ENCODE data around the gene ATP2B3. TPM values are rescaled to one million over a fixed set of nuclear protein-coding genes. Genes with fewer than 3 reads are reported as not detected.
A peak's percentile ranks its signal among the peaks of the same experiment; 100 is the strongest.

The ATP2B3 gene
- total and polyA plus RNA-seq, 2 experiments from 2014 or later = 0.17 TPM; not detected in 1

DNA sequence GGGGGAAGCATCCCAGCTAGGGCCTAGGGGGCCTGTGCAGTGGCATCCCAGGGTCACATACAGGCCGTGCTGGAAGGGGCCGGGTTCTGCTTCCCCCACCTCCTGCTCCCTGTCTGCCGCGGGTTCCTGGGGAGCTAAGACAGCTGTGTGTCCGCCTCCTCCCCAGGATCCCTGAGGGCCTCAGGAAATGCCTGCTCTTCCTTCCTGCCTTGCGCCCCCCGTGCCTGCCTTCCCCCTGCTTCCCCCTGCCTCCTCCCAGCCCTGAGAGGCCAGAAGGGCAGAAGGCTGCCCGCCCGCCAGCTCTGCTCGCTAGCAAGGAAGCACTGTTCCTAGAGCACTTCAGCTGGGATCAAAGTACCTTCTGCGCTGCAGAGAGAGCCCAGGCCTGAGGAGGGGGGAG lies 25.5 kb upstream of the ATP2B3 start (continued):
- TF ChIP-seq, protein P1, sequence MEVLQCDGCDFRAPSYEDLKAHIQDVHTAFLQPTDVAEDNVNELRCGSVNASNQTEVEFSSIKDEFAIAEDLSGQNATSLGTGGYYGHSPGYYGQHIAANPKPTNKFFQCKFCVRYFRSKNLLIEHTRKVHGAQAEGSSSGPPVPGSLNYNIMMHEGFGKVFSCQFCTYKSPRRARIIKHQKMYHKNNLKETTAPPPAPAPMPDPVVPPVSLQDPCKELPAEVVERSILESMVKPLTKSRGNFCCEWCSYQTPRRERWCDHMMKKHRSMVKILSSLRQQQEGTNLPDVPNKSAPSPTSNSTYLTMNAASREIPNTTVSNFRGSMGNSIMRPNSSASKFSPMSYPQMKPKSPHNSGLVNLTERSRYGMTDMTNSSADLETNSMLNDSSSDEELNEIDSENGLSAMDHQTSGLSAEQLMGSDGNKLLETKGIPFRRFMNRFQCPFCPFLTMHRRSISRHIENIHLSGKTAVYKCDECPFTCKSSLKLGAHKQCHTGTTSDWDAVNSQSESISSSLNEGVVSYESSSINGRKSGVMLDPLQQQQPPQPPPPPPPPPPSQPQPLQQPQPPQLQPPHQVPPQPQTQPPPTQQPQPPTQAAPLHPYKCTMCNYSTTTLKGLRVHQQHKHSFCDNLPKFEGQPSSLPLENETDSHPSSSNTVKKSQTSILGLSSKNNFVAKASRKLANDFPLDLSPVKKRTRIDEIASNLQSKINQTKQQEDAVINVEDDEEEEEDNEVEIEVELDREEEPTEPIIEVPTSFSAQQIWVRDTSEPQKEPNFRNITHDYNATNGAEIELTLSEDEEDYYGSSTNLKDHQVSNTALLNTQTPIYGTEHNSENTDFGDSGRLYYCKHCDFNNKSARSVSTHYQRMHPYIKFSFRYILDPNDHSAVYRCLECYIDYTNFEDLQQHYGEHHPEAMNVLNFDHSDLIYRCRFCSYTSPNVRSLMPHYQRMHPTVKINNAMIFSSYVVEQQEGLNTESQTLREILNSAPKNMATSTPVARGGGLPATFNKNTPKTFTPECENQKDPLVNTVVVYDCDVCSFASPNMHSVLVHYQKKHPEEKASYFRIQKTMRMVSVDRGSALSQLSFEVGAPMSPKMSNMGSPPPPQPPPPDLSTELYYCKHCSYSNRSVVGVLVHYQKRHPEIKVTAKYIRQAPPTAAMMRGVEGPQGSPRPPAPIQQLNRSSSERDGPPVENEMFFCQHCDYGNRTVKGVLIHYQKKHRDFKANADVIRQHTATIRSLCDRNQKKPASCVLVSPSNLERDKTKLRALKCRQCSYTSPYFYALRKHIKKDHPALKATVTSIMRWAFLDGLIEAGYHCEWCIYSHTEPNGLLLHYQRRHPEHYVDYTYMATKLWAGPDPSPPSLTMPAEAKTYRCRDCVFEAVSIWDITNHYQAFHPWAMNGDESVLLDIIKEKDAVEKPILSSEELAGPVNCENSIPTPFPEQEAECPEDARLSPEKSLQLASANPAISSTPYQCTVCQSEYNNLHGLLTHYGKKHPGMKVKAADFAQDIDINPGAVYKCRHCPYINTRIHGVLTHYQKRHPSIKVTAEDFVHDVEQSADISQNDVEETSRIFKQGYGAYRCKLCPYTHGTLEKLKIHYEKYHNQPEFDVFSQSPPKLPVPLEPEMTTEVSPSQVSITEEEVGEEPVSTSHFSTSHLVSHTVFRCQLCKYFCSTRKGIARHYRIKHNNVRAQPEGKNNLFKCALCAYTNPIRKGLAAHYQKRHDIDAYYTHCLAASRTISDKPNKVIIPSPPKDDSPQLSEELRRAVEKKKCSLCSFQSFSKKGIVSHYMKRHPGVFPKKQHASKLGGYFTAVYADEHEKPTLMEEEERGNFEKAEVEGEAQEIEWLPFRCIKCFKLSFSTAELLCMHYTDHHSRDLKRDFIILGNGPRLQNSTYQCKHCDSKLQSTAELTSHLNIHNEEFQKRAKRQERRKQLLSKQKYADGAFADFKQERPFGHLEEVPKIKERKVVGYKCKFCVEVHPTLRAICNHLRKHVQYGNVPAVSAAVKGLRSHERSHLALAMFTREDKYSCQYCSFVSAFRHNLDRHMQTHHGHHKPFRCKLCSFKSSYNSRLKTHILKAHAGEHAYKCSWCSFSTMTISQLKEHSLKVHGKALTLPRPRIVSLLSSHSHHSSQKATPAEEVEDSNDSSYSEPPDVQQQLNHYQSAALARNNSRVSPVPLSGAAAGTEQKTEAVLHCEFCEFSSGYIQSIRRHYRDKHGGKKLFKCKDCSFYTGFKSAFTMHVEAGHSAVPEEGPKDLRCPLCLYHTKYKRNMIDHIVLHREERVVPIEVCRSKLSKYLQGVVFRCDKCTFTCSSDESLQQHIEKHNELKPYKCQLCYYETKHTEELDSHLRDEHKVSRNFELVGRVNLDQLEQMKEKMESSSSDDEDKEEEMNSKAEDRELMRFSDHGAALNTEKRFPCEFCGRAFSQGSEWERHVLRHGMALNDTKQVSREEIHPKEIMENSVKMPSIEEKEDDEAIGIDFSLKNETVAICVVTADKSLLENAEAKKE (CRISPR knock-in tag; IDR thresholded peaks at IDR 0.05) = no peak
- TF ChIP-seq STAT1 (IDR thresholded peaks at IDR 0.05; ENCODE audit: unreplicated experiment) (no peak), NANOG (IDR thresholded peaks at IDR 0.05; ENCODE audit: borderline replicate concordance) (no peak), ZNF331 (CRISPR knock-in tag; IDR thresholded peaks at IDR 0.05; ENCODE audit: low read depth) (no peak)

DNA sequence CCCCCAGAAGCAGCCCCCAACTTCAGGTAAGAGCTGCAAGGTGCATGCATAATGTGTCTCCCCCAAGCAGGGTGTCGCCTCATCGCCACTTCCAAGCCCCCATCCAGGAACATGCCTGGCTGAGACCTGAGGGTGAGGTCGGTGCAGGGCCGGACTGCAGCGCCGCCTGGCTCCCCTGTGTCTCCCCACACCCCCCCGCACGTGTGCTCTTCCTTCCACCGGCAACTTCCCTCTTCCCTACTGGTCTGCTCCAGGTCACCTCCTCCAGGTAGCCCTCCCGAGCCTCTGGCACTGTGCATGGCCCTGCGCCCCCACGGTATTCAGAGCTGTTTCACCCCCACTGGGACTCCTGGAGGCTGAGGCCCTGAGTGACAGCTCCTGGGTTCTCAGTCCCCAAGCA lies 24.9 kb upstream of the ATP2B3 start:
- Histone ChIP-seq H3K9me2 (ENCODE audit: insufficient read depth) (no peaks in the 10 kb centered on the region), H3F3A (replicated peaks; ENCODE audit: low read depth) (no peaks in the 10 kb centered on the region), H3K36me3 (ENCODE audit: insufficient read depth) (no peaks in the 10 kb centered on the region), H3K79me2 (replicated peaks; ENCODE audit: insufficient read depth) (no peaks in the 10 kb centered on the region), H2AFZ (no peak overlapping the region), H3K27ac (ENCODE audit: low read depth) (no peak overlapping the region), H3K4me2 (no peak overlapping the region), H3K27me3 (ENCODE audit: insufficient read depth) (no peaks in the 10 kb centered on the region), H4K20me1 (replicated peaks; ENCODE audit: insufficient read depth) (no peaks in the 10 kb centered on the region), H3K4me3 (no peak overlapping the region), H3K4me1 (ENCODE audit: insufficient read depth) (no peaks in the 10 kb centered on the region)
- ATAC-seq (no peak), DNase-seq (ENCODE audit: low spot score) (no peak)
- Mint-ChIP-seq H3K4me3 (no peak overlapping the region), H3K36me3 (ENCODE audit: low read depth) (no peaks in the 10 kb centered on the region), H3K27ac (no peak overlapping the region), H3K27me3 (ENCODE audit: insufficient read depth, low read depth, poor library complexity) (peaks cover 4% of the 10 kb centered on the region), H3K9me3 (no peaks in the 10 kb centered on the region), H3K4me1 (peaks cover 5% of the 10 kb centered on the region)
- TF ChIP-seq JUNB (IDR thresholded peaks at IDR 0.05; ENCODE audit: unreplicated experiment) = no peak
- TF ChIP-seq, protein P2, sequence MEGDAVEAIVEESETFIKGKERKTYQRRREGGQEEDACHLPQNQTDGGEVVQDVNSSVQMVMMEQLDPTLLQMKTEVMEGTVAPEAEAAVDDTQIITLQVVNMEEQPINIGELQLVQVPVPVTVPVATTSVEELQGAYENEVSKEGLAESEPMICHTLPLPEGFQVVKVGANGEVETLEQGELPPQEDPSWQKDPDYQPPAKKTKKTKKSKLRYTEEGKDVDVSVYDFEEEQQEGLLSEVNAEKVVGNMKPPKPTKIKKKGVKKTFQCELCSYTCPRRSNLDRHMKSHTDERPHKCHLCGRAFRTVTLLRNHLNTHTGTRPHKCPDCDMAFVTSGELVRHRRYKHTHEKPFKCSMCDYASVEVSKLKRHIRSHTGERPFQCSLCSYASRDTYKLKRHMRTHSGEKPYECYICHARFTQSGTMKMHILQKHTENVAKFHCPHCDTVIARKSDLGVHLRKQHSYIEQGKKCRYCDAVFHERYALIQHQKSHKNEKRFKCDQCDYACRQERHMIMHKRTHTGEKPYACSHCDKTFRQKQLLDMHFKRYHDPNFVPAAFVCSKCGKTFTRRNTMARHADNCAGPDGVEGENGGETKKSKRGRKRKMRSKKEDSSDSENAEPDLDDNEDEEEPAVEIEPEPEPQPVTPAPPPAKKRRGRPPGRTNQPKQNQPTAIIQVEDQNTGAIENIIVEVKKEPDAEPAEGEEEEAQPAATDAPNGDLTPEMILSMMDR (conservative IDR thresholded peaks at IDR 0.05; ENCODE audit: low read depth in 2 of 2) = 0 out of 4 replicates have a peak, but pooled peaks of 1 of the 2 experiments have one; percentile 3

Measured in GM23338 (cell line).